Activated CD8-positive, alpha-beta memory T cell treated with anti-CD3 and anti-CD28 coated beads, Interleukin-2, amount 50 U/mL, for 24 hours (primary cell): ENCODE measurements around the gene LONP1.

Experiments
- DNase-seq: peaks from one replicate; pipeline ENCODE4 v3.0.0-alpha.2; 2020; ENCODE audit errors: extremely low read depth

The LONP1 gene

DNA sequence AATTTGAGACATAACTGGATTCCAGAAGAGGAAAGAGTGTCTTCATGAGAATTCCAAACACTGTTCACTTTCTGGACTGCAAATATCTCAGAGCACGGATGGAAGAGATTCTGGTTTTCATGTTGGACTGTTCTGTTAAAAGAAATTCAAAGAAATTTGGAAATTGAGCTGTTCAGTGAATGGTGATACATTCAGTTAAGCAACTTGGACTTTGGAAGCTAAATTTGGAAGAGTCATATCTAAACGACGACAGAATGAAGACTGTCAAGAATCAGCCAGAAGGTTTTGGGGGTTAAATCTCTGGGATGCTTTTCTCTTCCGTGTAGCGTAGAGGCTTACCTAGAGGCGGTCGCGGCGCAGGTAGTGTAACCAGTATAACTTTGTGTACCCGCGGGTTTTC is 71.5 kb downstream of the LONP1 start:
- no peak for DNase-seq

DNA sequence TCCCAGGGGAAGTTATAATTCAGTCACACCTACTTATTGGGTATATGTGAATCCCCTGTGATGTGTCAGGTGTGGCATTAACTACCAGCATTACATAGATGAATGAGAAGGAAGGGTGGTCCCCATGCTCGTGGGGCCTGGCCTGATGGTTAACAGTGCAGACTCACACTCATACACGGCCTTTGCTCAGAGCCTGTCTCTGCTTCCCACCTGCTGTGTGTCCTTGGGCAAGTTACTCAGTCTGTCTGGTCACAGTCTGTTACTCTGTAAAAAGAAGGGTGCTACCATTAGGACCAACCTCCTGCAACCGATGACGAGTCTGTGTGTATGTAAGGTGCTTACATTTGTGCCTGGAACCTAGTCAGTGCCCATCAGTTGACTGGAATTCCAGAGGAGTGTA is 73.2 kb downstream of the LONP1 start:
- no peak for DNase-seq

DNA sequence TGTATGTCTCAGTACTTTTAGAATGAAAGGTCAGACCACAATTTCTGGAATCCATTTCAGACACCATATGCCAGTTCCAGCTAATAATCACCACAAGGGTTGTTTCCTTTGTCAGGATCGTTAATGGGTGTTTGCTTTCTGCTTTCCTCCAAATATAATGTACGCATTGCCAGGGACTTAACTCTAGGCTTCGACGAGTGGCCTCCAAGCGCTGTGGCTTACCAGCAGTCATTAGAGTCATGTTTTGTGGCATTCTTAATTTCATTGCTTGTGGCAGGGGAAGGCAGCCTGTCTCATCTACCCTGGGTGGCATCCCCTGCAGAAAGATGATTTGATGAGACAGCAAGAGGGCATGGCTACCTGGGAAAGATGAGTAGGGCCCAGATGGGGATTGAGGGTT is 74.5 kb downstream of the LONP1 start:
- no peak for DNase-seq

DNA sequence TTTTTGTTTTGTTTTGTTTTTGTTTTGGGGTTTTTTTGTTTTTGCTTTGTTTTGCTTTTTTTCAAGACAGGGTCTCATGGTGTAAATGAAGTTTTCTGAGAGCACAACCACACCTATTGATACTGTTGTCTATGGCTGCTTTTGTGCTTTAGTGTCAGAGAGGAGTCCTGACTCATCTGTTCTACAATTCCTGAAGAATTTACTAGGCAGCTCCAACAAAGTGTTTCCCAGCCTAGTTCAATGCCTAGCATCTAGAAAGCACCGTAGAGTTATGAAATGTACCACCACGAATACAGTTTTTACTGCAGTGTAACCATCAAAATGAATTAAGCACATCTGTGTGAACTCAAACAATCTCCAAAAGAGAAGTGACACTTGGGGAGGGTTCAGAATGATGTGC is 75.9 kb downstream of the LONP1 start:
- no peak for DNase-seq

DNA sequence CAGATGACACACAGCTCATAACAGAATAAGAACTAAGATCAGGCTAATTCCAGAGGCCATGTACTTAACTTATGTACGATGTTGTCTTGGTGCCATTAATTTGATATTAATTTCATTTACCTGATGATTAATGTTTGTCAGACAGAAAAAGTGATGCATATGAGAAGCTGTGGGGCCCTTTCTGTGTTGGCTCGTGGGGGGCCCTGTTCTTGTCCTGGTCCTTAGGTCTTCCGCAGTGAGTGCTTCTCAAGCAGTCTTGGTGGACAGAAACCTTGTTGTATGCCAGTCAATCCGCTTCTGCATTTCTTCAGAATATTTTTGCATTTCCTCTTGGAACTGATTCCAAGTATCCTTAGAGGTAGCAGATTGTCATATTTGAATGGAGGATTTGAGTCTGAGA is 76.9 kb downstream of the LONP1 start:
- DNase-seq = no peak

DNA sequence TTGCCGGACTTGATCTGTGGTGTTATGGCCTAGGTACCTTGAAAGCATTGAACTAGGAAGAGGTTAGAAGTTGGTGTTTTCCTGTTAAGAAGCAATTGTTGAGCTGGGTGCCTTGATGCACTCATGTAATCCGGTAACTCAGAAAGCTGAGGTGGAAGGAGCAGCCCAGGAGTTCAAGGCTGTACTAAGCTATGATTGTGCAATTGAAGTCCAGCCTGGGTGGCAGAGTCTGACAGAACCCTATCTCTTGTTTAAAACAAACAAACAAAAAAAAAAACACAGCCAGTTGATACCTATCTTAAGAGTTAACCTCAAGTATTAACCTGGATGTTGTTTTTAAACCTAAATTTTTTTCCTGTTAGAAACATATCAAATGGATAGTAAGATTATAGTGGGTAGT is 77.7 kb downstream of the LONP1 start:
- DNase-seq = no peak
